ES-I3 (cell line): ENCODE measurements around the gene TRIM71.

ENCODE experiments used
- H3K36me3 ChIP-seq: 2 replicates; pipeline ENCODE4 v1.6.1; 2013; ENCODE audit warnings: mild to moderate bottlenecking, low read length, control low read depth, moderate library complexity; ENCODE audit not compliant: insufficient read depth
- H3K4me1 ChIP-seq: 2 replicates; pipeline ENCODE4 v1.6.1; 2013; ENCODE audit warnings: mild to moderate bottlenecking, control low read depth, low read length; ENCODE audit not compliant: insufficient read depth
- H3K9ac ChIP-seq: 2 replicates; pipeline ENCODE4 v1.6.1; 2013; ENCODE audit warnings: low read depth, mild to moderate bottlenecking, low read length, moderate library complexity
- H3K9me3 ChIP-seq: 2 replicates; pipeline ENCODE4 v1.6.1; 2013; ENCODE audit warnings: mild to moderate bottlenecking, low read length, moderate library complexity; ENCODE audit not compliant: control insufficient read depth, insufficient read depth

Gene TRIM71

DNA sequence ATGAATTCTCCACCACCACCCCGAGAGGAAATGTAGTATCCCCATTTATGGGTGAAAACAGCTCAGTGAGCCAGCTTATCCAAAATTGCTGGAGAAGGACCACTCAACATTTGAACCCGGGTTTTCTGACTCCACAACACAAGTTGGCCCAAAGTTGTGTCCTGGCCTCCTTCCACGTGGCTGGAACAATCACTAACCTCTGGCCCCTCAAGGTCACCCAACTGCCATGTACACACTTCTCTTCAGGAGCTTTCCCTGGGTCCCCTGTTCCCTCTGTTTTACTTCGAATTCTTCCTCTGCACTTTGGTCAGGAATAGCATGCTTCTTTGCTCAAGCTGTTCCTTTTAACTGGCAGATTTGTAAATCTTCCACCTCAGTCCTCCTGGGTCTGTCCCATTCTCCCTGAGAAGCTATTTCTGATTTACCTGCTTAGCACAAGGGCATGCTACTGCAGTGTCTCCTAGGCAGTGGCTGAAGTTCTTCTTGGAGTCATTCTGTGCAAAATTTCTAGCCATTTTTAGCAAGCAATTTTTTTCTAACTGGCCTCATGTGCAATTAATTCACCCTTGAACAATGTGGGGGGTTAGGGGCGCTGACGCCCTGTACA lies 39.2 kb downstream of the TRIM71 start:
- H3K9me3 ChIP-seq, result no peaks in the 10 kb centered on the region
- 0 out of 2 replicates have a peak, but pooled peaks cover 4% of the 10 kb centered on the region for H3K36me3 ChIP-seq
- H3K9ac ChIP-seq, result no peak overlapping the region
- H3K4me1 ChIP-seq, result peaks cover 68% of the 10 kb centered on the region

DNA sequence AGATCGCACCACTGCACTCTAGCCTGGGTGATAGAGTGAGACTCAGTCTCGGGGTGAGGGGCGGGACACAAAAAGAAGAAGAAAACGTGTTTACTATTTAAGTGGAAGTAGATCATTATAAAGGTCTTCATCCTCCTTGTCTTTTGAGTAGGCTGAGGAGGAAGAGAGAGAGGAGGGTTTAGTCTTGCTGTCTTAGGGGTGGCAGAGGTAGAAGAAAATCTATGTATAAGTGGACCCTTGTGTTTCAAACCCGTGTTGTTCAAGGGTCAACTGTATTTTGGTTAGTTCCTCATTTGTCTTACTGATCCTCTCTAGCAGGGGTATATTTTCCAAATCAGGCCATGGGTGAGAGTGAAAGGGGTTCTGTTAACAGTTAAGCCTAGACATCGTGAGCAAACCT lies 40.1 kb downstream of the TRIM71 start:
- Histone ChIP-seq H3K4me1 (peaks cover 72% of the 10 kb centered on the region), H3K36me3 (0 out of 2 replicates have a peak, but pooled peaks cover 4% of the 10 kb centered on the region), H3K9ac (no peak overlapping the region), H3K9me3 (no peaks in the 10 kb centered on the region)

DNA sequence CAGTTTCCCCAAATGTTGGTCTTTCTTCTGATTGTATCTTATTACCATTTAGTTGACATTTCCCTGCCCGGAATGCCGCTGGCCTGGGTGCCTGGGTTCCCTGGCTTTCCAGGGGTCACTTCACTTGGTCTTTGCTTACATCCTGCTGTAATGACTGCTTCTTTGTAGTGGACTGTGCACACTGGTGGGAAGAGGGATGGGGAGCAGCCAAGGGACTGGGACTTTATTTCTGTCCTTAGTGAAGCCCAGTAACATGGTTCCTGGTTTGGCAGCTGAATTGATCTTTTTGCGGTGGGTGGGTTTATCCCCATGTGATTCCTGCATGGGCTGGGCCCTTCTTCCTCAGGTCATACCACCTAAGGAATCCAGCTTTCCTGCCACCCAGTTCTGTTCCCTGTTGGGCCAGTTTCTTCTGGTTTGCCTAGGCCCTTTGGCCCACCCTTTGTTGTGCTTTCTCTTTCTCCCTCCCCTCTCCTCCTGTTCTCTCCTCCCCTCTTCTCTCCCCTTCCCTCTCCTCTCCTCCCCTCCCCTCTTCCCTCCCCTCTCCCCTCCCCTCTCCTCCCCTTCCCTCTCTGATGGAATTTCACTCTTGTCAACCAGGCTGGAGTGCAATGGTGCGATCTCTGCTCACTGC lies 41.9 kb downstream of the TRIM71 start:
- Histone ChIP-seq H3K4me1 (peaks cover 73% of the 10 kb centered on the region), H3K36me3 (no peaks in the 10 kb centered on the region; the same call in 1 of the 2 replicates), H3K9ac (no peak overlapping the region), H3K9me3 (no peaks in the 10 kb centered on the region)

DNA sequence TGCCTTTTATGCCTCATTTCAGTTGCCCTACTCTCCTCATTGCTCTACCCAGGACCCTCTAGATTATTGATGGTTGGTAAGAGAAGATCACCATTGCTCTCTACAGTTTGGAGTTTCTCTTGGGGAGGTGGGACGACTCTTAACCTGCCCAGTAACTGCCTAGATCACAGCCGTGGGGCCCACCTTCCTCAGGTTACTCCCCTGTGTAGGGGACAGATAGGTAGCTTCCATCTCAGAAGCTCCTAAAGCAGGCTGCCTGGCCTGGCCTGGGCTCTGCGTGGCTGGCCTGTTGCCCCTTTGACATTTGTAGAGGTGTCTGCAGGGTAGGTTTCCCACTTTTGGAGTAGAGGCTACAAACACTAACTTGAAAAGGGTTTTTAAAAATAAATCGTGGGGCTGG lies 42.7 kb downstream of the TRIM71 start:
- H3K36me3 ChIP-seq, result no peaks in the 10 kb centered on the region; the same call in 1 of the 2 replicates
- no peak overlapping the region for H3K9ac ChIP-seq
- H3K4me1 ChIP-seq, result peaks cover 71% of the 10 kb centered on the region
- H3K9me3 ChIP-seq, result no peaks in the 10 kb centered on the region

DNA sequence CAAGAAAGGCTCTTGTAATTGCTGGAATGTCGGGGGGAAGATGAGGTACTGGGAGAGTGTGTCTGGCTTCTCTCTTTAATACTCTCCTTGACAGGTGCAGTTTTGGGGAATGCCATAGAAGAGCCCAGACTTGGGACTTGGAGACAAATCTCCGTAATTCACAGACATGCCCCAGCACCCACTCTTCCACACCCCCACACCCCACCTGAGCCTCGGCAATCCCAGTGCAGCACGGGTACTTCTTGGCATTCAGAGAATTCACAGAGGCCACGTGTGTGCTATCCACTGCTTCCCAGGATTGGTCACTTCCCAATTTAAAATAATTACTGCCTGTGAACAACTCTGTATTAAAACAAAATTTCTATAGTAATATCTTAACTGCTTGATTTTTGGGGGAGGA lies 43.9 kb downstream of the TRIM71 start:
- no peaks in the 10 kb centered on the region; the same call in 1 of the 2 replicates for H3K36me3 ChIP-seq
- H3K4me1 ChIP-seq, result peaks cover 75% of the 10 kb centered on the region
- H3K9me3 ChIP-seq, result no peaks in the 10 kb centered on the region
- H3K9ac ChIP-seq, result no peak overlapping the region

DNA sequence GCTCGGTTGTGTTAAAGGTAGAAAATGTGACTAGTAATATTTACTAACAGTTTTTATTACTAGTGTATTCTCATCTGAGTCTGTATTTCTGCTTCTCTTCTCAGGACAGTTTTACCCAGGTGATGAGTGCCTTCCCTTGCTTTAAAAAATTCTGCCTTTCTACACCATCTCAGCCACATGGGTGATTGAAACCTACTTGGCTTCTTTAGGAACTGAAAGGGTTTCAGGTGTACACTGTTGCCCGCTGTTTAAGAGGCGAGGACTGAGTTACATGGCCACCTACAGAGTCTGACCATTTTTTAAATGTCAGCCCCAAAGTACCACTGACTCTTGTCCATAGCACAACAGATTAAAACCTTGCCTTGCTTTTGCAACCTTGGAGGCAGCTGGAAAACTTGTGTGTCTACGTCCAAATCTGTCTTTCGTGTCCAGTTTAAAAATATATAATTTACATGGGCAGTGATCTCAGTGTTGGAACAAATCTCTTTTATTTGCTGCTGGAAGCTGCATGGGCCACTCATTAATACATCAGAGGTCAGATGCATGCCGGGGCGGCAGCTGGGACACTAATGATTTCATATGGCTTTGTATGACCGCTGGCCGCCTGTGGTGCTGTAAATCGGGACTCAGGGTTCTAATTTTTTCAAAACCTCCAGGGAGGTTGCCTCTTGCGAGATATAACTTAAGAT lies 44.6 kb downstream of the TRIM71 start:
- Histone ChIP-seq H3K9me3 (no peaks in the 10 kb centered on the region), H3K4me1 (peaks cover 76% of the 10 kb centered on the region), H3K36me3 (no peaks in the 10 kb centered on the region; the same call in 1 of the 2 replicates), H3K9ac (no peak overlapping the region)

DNA sequence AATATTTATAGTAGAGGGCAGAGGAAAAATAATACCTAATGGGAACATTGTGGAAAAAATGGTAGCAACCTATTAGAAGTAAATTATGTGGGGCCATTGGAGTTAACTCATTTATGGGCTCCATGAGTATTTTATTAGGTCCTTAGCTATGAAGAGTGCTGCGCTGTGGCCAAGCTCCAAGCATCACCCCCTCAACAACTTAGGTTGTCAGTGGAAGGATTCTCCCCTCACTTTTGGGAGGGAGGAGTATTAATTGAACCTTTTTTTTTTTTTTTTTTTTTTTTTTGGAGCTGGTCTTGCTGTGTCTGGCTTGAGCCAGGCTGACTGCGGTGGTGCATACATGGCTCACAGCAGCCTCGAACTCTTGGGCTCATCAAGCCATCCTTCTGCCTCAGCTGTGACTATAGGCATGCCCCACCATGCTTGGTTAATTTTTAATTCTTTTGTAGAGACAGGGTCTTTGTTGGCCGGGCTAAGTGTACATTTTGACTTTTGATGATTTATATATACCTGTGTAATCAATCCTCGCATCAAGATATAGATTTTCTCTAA lies 45.2 kb downstream of the TRIM71 start:
- H3K4me1 ChIP-seq, result peaks cover 81% of the 10 kb centered on the region

DNA sequence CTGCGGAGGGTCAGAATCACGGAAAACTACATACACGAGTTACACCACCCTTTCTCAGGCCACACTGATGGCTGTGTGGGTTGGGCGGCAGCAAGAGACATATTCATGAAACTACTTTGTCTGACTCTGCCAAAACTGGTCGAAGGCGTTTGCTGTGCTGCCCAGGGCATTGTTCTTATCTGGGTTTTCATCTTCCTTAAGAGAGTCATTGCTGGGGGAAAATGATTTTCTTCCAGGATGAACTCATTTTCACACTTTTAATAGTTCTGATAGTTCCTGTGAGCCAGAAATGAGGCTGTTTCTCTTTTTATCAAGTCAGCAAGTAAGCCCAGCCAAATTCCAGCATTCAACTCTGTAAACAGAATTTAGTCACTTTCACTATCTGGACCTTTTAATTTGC lies 47.6 kb downstream of the TRIM71 start:
- H3K4me1 ChIP-seq, result peaks cover 78% of the 10 kb centered on the region

More for the DNA sequence above, 45.2 kb downstream of the TRIM71 start:
- Histone ChIP-seq H3K9me3 (no peaks in the 10 kb centered on the region), H3K9ac (no peak overlapping the region), H3K36me3 (no peaks in the 10 kb centered on the region; the same call in 1 of the 2 replicates)

DNA sequence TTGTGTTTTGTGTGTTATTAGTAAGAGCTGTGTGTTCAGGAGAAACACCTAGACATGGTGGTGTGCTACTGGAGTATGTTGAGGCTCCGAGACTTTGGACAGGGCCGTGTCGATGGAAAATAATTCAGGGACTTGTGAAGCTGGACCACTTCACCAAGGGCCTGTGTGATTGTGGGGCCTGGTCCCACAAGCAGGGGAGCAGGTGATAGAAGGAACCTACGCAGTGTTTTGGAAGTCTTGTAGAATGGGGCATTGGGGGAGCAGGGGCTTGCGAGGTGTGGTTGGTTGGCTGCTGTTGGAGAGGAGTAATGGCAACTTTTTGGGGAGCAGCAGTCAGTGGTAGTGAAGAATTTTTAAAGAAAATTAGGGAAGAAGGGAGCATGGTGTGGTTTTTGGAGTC lies 48.7 kb downstream of the TRIM71 start:
- Histone ChIP-seq H3K9me3 (no peaks in the 10 kb centered on the region), H3K36me3 (no peaks in the 10 kb centered on the region; the same call in 1 of the 2 replicates), H3K4me1 (peaks cover 88% of the 10 kb centered on the region), H3K9ac (no peak overlapping the region)

More for the DNA sequence above, 47.6 kb downstream of the TRIM71 start:
- Histone ChIP-seq H3K9ac (no peak overlapping the region), H3K36me3 (no peaks in the 10 kb centered on the region; the same call in 1 of the 2 replicates), H3K9me3 (no peaks in the 10 kb centered on the region)

DNA sequence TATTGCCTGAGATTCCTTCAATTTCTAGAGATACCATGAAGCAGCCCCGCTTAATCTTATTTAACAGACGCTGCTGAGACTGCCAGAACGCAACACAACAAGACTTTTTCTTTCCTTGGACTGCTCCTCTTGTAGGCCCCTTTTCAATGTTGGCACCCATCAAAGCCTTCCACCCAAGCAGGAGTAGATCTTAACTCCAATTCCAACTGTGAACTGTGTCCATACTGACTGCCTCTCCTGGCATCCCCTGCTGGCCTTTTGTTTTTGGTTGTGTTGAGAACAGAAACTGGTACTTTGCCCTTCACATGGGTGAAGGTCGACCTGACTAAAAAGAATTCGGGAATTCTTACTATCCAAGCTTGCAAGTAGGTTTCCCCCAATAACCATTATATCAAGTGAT lies 50.2 kb downstream of the TRIM71 start:
- H3K9ac ChIP-seq, result no peak overlapping the region
- peaks cover 4% of the 10 kb centered on the region; the same call in 1 of the 2 replicates for H3K36me3 ChIP-seq
- H3K4me1 ChIP-seq, result peaks cover 85% of the 10 kb centered on the region
- no peaks in the 10 kb centered on the region for H3K9me3 ChIP-seq

DNA sequence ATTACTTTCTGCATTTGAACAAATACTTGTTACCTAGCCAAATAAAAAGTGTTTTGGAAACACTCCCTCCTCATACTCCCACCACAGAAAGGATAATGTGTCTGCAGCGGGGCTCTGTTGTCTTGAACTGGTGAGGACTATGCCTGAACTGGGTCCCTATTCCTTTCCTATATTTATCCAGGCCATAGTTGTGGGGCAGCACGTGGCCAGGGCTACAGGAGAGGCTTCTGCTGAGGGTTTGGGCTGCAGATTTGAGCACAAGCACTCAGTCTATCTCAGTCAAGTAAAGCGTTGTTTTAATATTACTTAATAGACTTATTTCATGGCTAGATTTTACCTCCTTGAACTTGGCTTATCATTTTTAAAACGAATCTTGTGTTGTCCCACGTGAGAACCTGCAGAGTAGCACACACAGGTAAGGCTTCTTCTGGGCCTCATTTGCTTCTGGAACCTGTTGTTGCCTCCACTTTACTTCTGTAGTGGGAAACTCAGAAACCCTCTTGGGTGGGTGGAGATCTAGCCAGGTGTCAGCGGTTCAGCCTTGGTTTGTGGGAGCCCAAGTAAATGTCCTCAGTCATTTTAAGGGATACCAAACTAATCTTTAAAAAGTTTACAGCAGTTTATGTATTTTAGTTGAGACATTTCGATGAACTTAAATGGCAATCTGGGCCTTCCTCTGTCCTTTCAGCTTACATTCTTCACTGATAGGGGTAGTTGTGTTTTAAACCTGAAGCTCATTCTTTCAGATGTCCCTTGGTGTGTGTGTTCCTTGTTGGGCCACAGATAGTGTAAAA lies 51.1 kb downstream of the TRIM71 start:
- Histone ChIP-seq H3K9ac (peak overlapping the region; percentile 8; the same call in 1 of the 2 replicates), H3K4me1 (peaks cover 84% of the 10 kb centered on the region), H3K9me3 (no peaks in the 10 kb centered on the region), H3K36me3 (peaks cover 6% of the 10 kb centered on the region; the same call in 1 of the 2 replicates)

DNA sequence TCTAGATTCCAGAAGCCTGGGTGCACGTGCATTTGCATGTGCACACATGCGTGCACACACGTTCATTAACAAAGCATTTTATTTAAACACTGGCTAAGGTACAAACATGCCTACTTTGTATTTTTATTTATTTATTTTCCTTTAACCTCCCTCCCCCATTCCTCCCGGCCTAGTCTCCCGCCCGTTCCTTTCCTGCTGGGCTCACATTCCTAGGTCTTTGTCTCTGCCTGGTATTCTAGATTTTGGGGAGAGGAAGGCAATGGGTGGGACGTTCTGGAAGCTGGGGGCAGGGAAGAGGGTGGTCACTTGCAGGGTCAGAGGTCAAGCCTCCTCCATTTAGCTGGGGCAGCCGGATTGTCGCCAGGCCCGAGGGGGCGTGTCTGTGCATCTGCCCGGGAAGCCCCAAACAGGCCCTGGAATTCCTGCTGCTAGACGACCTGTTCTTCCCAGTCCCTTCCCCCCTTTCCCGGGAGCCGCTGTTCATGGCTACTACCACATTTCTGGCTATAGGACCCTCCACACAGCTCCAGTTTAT lies 51.8 kb downstream of the TRIM71 start:
- Histone ChIP-seq H3K4me1 (peaks cover 78% of the 10 kb centered on the region), H3K36me3 (peaks cover 9% of the 10 kb centered on the region; the same call in 1 of the 2 replicates), H3K9ac (peak overlapping the region; percentile 33), H3K9me3 (no peaks in the 10 kb centered on the region)

DNA sequence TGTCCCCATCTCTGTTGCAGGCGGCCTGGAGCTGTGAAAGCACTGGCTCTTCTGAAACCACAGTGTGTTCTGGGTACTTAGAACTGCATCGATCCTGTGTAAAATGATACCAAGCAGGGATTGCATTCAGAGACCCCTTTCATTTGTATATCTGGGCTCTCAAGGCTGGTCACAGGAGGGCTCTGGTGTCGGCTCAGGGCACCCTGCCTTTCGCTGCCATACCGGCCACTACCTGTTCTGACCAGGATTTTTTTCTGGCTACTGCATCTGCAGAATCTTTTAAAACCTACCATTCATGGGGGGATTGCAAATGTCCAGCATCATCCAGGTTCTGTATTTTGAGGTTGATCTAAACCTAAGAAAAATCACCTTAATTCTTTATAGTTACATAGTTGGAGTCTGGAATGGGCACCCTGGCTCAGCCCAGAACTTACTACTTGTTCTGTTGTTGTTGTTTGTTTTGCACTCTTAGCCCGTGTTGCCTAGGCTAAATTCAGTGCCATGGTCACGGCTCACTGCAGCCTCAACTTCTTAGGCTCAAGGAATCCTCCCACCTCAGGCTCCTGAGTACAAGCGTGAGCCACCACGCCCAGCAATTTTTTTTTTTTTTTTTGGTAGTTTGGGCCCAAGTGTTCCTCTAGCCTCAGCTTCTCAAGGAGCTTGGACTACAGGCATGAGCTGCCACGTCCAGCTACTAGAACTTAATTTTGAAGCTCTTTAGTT lies 52.7 kb downstream of the TRIM71 start:
- Histone ChIP-seq H3K9me3 (no peaks in the 10 kb centered on the region), H3K9ac (peak overlapping the region; percentile 33), H3K4me1 (peaks cover 77% of the 10 kb centered on the region), H3K36me3 (peaks cover 15% of the 10 kb centered on the region; the same call in 1 of the 2 replicates)
